GM12801 (cell line): ENCODE measurements around the gene SSUH2.

Source experiments
- TF ChIP-seq, protein P1 (sequence below): IDR thresholded peaks from one replicate; pipeline ENCODE4 v1.5.1; 2011; ENCODE audit warnings: control low read depth; ENCODE audit not compliant: insufficient read length; ENCODE audit errors: extremely low read depth

Gene SSUH2, protein sequence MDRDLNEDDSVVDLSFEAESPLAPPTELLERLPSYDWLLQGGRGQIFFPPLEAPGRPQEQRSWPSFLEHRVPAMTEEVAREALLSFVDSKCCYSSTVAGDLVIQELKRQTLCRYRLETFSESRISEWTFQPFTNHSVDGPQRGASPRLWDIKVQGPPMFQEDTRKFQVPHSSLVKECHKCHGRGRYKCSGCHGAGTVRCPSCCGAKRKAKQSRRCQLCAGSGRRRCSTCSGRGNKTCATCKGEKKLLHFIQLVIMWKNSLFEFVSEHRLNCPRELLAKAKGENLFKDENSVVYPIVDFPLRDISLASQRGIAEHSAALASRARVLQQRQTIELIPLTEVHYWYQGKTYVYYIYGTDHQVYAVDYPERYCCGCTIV

DNA sequence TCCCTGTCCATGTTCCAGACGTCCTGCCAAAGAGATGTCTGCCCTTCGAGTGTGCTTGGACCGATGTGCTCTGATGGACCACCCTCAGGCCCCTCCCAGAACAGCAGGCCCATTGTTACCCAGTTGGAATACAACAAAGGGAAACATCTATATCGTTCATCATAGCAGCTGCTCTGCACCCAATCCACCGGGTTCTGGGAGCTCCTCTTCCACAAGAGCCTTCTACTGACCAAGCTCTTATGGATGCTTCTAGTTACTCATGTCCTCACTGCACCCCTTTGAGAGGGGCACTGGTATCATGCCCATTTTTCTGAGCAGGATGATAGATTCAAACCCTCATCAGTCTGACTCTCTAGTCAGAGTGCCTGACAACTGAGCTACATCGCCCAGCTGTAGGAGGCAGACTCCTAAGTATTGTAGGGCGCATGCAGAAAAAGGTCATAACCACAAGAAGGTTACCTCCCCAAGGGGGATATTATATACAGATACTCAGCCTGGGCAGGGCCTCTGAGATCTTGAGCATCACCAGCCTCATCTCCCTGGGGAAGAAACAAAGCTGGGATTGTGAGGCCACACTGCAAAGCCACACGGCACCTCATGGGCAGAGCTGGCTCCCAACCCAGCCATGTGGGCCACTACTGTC lies at the start of gene SSUH2:
Gene SSUH2, minus strand, starts transcription at position 51 of the 643 bp plus-strand sequence. Its CDS starts 40 bp downstream, at position 11.
- TF ChIP-seq, protein P1, sequence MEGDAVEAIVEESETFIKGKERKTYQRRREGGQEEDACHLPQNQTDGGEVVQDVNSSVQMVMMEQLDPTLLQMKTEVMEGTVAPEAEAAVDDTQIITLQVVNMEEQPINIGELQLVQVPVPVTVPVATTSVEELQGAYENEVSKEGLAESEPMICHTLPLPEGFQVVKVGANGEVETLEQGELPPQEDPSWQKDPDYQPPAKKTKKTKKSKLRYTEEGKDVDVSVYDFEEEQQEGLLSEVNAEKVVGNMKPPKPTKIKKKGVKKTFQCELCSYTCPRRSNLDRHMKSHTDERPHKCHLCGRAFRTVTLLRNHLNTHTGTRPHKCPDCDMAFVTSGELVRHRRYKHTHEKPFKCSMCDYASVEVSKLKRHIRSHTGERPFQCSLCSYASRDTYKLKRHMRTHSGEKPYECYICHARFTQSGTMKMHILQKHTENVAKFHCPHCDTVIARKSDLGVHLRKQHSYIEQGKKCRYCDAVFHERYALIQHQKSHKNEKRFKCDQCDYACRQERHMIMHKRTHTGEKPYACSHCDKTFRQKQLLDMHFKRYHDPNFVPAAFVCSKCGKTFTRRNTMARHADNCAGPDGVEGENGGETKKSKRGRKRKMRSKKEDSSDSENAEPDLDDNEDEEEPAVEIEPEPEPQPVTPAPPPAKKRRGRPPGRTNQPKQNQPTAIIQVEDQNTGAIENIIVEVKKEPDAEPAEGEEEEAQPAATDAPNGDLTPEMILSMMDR: no peak

DNA sequence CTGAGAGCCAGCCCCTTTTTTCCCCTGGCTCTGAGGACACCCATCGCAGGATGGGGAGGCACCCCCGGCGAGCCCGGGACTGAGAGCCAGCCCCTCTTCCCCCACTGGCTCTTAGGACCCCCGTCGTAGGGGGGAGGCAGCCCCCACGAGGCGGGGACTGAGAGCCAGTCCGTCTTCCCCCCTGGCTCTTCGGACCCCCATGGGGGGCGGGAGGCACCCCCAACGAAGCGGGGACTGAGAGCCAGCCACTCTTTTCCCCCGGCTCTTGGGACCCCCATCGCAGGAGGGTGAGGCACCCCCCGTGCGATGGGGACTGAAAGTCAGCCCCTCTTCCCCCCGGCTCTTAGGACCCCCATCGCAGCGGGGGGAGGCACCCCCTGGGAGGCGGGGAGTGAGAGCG lies 36.8 kb upstream of the SSUH2 start:
- TF ChIP-seq, protein P1: no peak

DNA sequence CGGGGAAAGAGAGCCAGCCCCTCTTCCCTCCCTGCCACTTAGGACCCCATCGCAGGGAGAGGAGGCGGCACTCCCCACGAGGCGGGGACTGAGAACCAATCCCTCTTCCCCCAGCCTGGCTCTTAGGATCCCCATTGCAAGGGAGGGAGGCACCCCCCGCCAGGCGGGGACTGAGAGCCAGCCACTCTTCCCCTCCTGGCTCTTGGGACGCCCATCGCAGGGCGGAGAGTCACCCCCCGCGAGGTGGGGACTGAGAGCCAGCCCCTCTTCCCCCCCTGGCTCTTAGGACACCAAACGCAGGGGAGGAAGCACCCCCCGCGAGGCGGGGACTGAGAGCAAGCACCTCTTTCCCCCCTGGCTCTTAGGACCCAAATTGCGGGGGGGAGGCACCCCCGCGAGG lies 34.2 kb upstream of the SSUH2 start:
- TF ChIP-seq, protein P1: no peak

DNA sequence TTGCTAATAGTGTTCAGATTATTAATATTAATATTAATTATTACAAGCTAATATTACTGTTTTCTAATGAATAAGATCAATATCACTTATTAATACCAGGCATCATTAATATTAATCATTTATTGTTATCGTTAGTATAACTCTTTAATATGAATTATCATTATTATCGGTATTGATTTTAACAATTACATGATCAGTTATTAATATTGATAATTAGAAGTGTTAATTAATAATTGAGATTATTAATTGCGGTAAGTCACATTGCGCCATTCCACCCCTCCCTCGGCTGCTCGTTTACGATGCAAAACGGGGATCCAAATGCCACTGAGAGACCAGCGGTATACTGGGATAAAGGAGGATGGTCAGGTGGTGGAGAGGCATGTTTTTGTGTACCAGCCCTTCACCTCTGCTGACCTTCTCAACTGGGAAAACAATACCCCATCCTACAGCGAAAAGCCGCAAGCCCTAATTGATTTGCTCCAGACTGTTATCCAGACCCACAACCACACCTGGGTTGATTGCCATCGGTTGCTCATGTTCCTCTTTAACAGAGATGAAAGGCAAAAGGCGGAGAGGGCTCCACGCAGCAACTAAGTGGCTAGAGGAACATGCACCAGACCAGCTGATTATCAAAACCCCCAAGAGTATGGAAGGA lies 28.6 kb upstream of the SSUH2 start:
- TF ChIP-seq, protein P1: no peak

DNA sequence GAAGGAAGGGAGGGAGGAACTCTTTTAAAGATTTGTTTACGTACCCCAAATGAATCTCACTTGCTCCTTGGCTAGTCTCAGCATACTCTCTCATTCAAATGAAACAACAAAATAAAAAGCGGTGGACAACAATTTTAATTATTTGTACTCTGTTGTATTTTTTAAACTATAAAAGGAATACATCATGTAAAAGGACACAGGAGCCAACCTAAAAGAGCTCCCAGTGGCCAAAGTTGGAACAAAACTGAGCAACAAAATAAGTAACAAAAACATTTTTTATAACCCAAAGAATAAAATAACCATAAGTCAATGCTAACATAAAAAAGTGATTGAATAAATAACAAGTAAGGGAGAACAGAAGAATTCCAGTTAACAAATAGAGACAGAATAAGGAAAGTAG lies 24.4 kb upstream of the SSUH2 start:
- TF ChIP-seq, protein P1: no peak

DNA sequence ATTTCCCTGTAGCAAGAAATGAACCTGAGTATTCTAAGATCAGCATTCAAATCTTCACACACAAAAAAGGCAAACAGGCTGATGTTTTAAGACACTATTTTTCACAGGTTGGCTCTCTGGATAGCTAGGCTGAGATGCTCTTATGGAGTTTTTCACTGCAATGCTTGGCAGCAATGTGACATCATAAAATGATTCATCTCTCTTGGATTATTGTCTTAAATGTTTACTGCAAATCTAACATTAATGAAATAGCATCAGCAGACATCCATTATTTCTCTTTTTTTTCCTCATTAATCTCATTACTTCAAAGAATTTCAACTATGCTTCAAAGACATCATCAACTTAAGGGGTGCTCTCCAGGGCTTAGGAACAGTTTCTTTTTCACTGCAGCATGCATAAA lies 23.6 kb upstream of the SSUH2 start:
- TF ChIP-seq, protein P1: no peak

DNA sequence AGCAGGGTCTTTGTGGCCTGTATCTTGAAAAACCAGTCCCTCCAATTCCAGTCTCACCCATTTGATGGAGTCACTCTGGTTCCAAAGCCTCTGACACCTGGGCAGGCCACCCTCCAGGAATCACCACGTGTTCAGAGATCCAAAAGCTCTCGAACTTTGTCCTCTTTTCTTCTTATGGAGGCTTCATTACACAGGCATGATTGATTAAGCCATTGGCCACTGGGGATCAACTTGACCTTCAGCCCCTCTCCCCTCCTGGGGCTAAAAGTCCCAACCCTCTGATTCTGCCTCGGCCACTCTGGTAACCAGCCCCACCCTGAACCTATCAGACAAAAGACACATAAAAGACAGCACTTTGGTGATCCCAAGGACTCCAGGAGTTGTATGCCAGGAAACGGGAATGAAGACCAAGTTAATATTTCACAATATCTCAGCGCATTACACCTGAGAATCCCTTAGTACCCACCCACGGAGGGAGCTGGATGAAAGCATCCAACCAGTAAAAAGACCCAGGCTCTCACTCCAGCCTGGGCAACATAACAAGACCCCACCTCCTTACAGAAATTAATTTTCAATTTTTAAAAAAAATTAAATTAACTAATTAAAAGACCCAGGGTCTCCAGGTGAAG lies 23.0 kb upstream of the SSUH2 start:
- TF ChIP-seq, protein P1: no peak
